Loucy (cell line): ENCODE results near the gene GABRG3.

ENCODE experiments used
- H2AFZ ChIP-seq: fragments of 200-600 bp; sonication (generic); 2 replicates; pipeline ENCODE4 v1.6.0; 2016; ENCODE audit warnings: antibody characterized with exemption, mild to moderate bottlenecking, low read length, moderate library complexity
- H3F3A ChIP-seq: fragments of 200-600 bp; 2 replicates; pipeline ENCODE4 v1.6.0; 2016; ENCODE audit warnings: antibody characterized with exemption, low read depth, mild to moderate bottlenecking
- H3K27me3 ChIP-seq: fragments of 200-600 bp; sonication (generic); 2 replicates; pipeline ENCODE4 v1.6.1; 2014; ENCODE audit warnings: low read length, mild to moderate bottlenecking; ENCODE audit not compliant: insufficient read depth, poor library complexity, severe bottlenecking
- H3K36me3 ChIP-seq: fragments of 200-600 bp; sonication (generic); 2 replicates; pipeline ENCODE4 v1.6.1; 2016; ENCODE audit warnings: low read length; ENCODE audit not compliant: insufficient read depth
- H3K4me1 ChIP-seq: fragments of 200-600 bp; sonication (generic); 2 replicates; pipeline ENCODE4 v1.5.1; 2014; ENCODE audit warnings: low read length, mild to moderate bottlenecking; ENCODE audit not compliant: insufficient read depth, poor library complexity, severe bottlenecking
- H3K4me2 ChIP-seq: fragments of 200-600 bp; sonication (generic); 2 replicates; pipeline ENCODE4 v1.6.0; 2014; ENCODE audit warnings: antibody characterized with exemption, low read length, low read depth, mild to moderate bottlenecking; ENCODE audit not compliant: poor library complexity, severe bottlenecking
- H3K4me3 ChIP-seq: fragments of 200-600 bp; sonication (generic); 2 replicates; pipeline ENCODE4 v1.5.1; 2014; ENCODE audit warnings: low read length, mild to moderate bottlenecking, mixed read lengths; ENCODE audit not compliant: poor library complexity, severe bottlenecking
- H3K79me2 ChIP-seq: fragments of 200-600 bp; sonication (generic); 2 replicates; pipeline ENCODE4 v1.6.1; 2014; ENCODE audit warnings: low read length; ENCODE audit not compliant: insufficient read depth
- H3K9ac ChIP-seq: fragments of 200-600 bp; sonication (generic); 2 replicates; pipeline ENCODE4 v1.6.0; 2014; ENCODE audit warnings: mild to moderate bottlenecking, low read depth, low read length, moderate library complexity; ENCODE audit not compliant: poor library complexity, severe bottlenecking
- H3K9me2 ChIP-seq: fragments of 200-600 bp; sonication (generic); replicated peaks from 2 replicates; pipeline ENCODE4 v1.6.1; 2016; ENCODE audit warnings: low read depth, low read length, mixed read lengths
- H3K9me3 ChIP-seq: fragments of 200-600 bp; sonication (generic); 2 replicates; pipeline ENCODE4 v1.6.1; 2014; ENCODE audit warnings: mild to moderate bottlenecking, antibody characterized with exemption, low read length, low read depth; ENCODE audit not compliant: insufficient read depth
- H4K20me1 ChIP-seq: fragments of 200-600 bp; sonication (generic); 2 replicates; pipeline ENCODE4 v1.6.0; 2014; ENCODE audit warnings: antibody characterized with exemption, low read length, mild to moderate bottlenecking; ENCODE audit not compliant: insufficient read depth, poor library complexity, severe bottlenecking
- CTCF ChIP-seq: fragments of 200-600 bp; sonication (generic); conservative IDR thresholded peaks from 2 replicates; pipeline ENCODE4 v1.5.1; 2014; ENCODE audit warnings: mild to moderate bottlenecking, antibody characterized with exemption, low read length
- EZH2phosphoT487 ChIP-seq: fragments of 200-600 bp; IDR thresholded peaks from 2 replicates; pipeline ENCODE4 v1.6.1; 2018; ENCODE audit warnings: antibody characterized with exemption, mild to moderate bottlenecking, moderate library complexity, borderline replicate concordance

The GABRG3 gene

DNA sequence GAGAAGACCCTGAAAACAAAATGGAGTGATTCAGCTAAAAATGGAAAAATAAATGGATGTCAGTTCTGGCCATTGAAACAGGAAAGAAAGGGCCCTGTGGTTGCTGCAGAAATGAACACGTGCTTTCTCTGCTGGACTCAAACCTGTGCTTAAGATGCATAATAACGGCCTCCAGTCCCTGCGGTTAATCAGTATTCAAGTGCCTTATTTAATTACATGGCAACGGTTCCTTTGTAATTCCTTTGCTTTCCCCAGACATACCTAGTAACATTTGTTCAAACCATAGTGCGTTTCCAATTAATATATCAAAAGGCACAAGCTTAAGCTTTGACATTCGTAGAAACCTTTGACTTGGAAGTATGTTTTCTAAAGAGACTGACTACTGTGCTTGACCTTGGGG lies 428.3 kb downstream of the GABRG3 start:
- Histone ChIP-seq H3K4me1 (no peaks in the 10 kb centered on the region), H2AFZ (no peak overlapping the region), H3K4me2 (no peak overlapping the region), H3K27me3 (no peaks in the 10 kb centered on the region), H3K9ac (no peak overlapping the region), H3F3A (no peaks in the 10 kb centered on the region), H3K9me3 (0 out of 2 replicates have a peak, but pooled peaks cover 9% of the 10 kb centered on the region), H3K4me3 (no peak overlapping the region), H3K79me2 (no peaks in the 10 kb centered on the region), H3K9me2 (no peaks in the 10 kb centered on the region), H4K20me1 (no peaks in the 10 kb centered on the region), H3K36me3 (no peaks in the 10 kb centered on the region)
- no peak for TF ChIP-seq EZH2phosphoT487
- no peak for TF ChIP-seq CTCF

DNA sequence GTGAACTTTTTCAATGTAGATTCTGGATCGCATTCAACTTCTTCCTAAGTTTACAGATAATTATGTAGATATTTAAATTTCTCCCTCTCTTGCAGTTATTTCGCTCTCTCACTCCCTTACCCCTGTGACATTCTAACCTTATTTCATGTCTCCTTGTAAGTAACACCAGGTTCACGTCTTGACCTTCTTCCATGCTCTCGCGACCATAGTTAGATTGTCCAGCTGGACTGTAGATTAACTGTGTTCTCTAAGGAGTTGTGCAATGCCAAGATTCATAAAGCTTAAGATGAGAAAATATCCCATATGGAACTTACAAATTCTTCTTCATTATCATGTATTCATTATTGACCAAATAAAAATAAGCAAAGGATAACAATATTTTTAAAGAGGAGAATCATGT lies 430.5 kb downstream of the GABRG3 start:
- Histone ChIP-seq H4K20me1 (no peaks in the 10 kb centered on the region), H3K27me3 (no peaks in the 10 kb centered on the region), H2AFZ (no peak overlapping the region), H3F3A (no peaks in the 10 kb centered on the region), H3K9me3 (0 out of 2 replicates have a peak, but pooled peaks cover 9% of the 10 kb centered on the region), H3K9ac (no peak overlapping the region), H3K4me2 (no peak overlapping the region), H3K9me2 (no peaks in the 10 kb centered on the region), H3K36me3 (no peaks in the 10 kb centered on the region), H3K4me1 (no peaks in the 10 kb centered on the region), H3K79me2 (no peaks in the 10 kb centered on the region), H3K4me3 (no peak overlapping the region)
- TF ChIP-seq CTCF (no peak), EZH2phosphoT487 (no peak)

DNA sequence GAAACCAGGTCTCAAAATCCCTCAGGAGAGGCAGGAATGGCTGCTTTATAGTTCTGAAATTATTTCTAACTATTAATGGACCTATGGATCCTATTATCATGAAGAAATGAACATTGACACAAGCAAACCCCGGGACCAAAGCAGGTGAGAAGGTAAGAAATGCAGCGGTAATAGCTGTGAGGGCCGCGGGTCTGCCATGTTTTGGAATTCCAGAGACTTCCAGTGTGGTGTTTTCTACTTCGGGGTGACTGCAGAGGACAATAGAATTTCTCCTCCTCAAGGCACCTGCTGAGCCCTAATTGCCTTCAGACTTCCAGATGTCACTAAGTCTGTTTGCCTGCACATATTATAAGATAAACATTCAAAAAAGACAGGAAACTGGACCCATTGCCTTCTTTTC lies 437.4 kb downstream of the GABRG3 start:
- Histone ChIP-seq H3F3A (no peaks in the 10 kb centered on the region), H3K9ac (no peak overlapping the region), H4K20me1 (no peaks in the 10 kb centered on the region), H3K27me3 (no peaks in the 10 kb centered on the region), H3K36me3 (no peaks in the 10 kb centered on the region), H3K79me2 (no peaks in the 10 kb centered on the region), H3K9me3 (no peaks in the 10 kb centered on the region), H3K9me2 (no peaks in the 10 kb centered on the region), H3K4me3 (no peak overlapping the region), H2AFZ (no peak overlapping the region), H3K4me2 (no peak overlapping the region), H3K4me1 (no peaks in the 10 kb centered on the region)
- TF ChIP-seq EZH2phosphoT487 (no peak), CTCF (no peak)
